Panc1 (cell line): Measurements from ENCODE around the gene PCDHGB5. TPM values are rescaled to one million over a fixed set of nuclear protein-coding genes. Genes with fewer than 3 reads are reported as not detected.

Experiments used
- ATAC-seq: fragments of 200-7000 bp; cut with Tn5 transposase; 2 replicates; pipeline ENCODE4 v1.9.1; 2020; ENCODE audit warnings: mild to moderate bottlenecking, moderate library complexity
- BruUV-seq: library from RNA; stranded (reverse); fragments of 400-500 nt; replicated peaks from 2 replicates; lab custom pipeline; 2021; lab: Mats Ljungman, UMichigan
- CTCF ChIA-PET: fragments of 300-600 bp; sonication (Branson Sonifier 250); formaldehyde crosslinking; loops from one replicate; lab custom pipeline; 2022; ENCODE audit warnings: antibody characterized with exemption; lab: Charles Lee
- POLR2A ChIA-PET: fragments of 300-600 bp; sonication (Branson Sonifier 250); formaldehyde crosslinking; loops from one replicate; lab custom pipeline; 2022; ENCODE audit warnings: antibody characterized with exemption; lab: Charles Lee
- DNase-seq: peaks from one replicate; pipeline ENCODE4 v3.0.0-alpha.2; 2010; ENCODE audit warnings: low read depth, low spot score
- H3K27ac ChIP-seq: 2 replicates; pipeline ENCODE4 v1.5.1; 2011; ENCODE audit warnings: mild to moderate bottlenecking, low read length, inconsistent platforms
- H3K27me3 ChIP-seq: fragments of 200-500 bp; sonication (Bioruptor generic); 2 replicates; pipeline ENCODE4 v1.6.0; 2014; ENCODE audit warnings: low read length, inconsistent platforms; ENCODE audit not compliant: control insufficient read depth, insufficient read depth
- H3K36me3 ChIP-seq: fragments of 200-500 bp; sonication (Bioruptor generic); 2 replicates; pipeline ENCODE4 v1.5.1; 2014; ENCODE audit warnings: inconsistent platforms, mild to moderate bottlenecking, low read length, moderate library complexity; ENCODE audit not compliant: control insufficient read depth, insufficient read depth
- H3K4me1 ChIP-seq: 2 replicates; pipeline ENCODE4 v1.5.1; 2011; ENCODE audit warnings: inconsistent platforms, mild to moderate bottlenecking, low read length, moderate library complexity; ENCODE audit not compliant: control insufficient read depth, insufficient read depth
- H3K4me3 ChIP-seq, 2 experiments: 2 replicates each; pipeline ENCODE4 v1.5.1; 2011 to 2012; ENCODE audit warnings: low read depth in 2 of 2, low read length in 2 of 2, mild to moderate bottlenecking in 2 of 2, inconsistent platforms in 1 of 2, moderate library complexity in 1 of 2
- H3K9me3 ChIP-seq: fragments of 200-500 bp; sonication (Bioruptor generic); 2 replicates; pipeline ENCODE4 v1.5.1; 2014; ENCODE audit warnings: low read depth, mild to moderate bottlenecking, inconsistent platforms, low read length, moderate library complexity; ENCODE audit not compliant: control insufficient read depth, insufficient read depth
- CTCF ChIP-seq: fragments of 450-650 bp; IDR thresholded peaks from 2 replicates; pipeline ENCODE4 v1.5.1; 2017; ENCODE audit warnings: mild to moderate bottlenecking
- POLR2AphosphoS5 ChIP-seq: IDR thresholded peaks from 2 replicates; pipeline ENCODE4 v1.6.1; 2012; ENCODE audit warnings: mild to moderate bottlenecking, low read depth, low read length, moderate library complexity
- REST ChIP-seq, 2 experiments: IDR thresholded peaks; 2 replicates each; pipeline ENCODE4 v1.6.1; 2011 to 2012; ENCODE audit warnings: low read depth in 2 of 2, control low read depth in 1 of 2, low read length in 1 of 2, mild to moderate bottlenecking in 1 of 2, moderate library complexity in 1 of 2; ENCODE audit not compliant: insufficient read depth in 1 of 2
- SIN3A ChIP-seq: IDR thresholded peaks from 2 replicates; pipeline ENCODE4 v1.6.1; 2012; ENCODE audit warnings: low read depth, mild to moderate bottlenecking, low read length, moderate library complexity, borderline replicate concordance; ENCODE audit not compliant: insufficient read depth
- TCF7L2 ChIP-seq: IDR thresholded peaks from 2 replicates; pipeline ENCODE4 v1.6.1; 2011; ENCODE audit warnings: mild to moderate bottlenecking, low read depth, low read length, inconsistent platforms
- in situ Hi-C: cut with HindIII; loops from 2 replicates; pipeline ENCODE4 v1.10.0; 2016; ENCODE audit warnings: low sequenced_read_pairs, low pct_unique_long_range_greater_than_20kb
- intact Hi-C: fragments of 100-400 bp; cut with micrococcal nuclease; formaldehyde crosslinking; loops from one replicate; pipeline ENCODE4 v1.10.0; 2022; ENCODE audit not compliant: unreplicated experiment
- total RNA-seq: library from RNA; stranded (reverse); gene quantifications from one replicate; pipeline ENCODE4 v1.2.1, GENCODE V29; 2021; ENCODE audit not compliant: unreplicated experiment

PCDHGB5 gene
- total RNA-seq, 1 experiment from 2014 or later: 0.87 TPM

GRCh38 chr5:141362719-141363118 lies 35.0 kb upstream of the PCDHGB5 start:
- ChIA-PET POLR2A (no interaction called here), CTCF (no interaction called here)
- Histone ChIP-seq H3K4me3 (no peak overlapping the region), H3K27me3 (no peaks in the 10 kb centered on the region), H3K9me3 (peaks cover 13% of the 10 kb centered on the region; the same call in 1 of the 2 replicates), H3K4me1 (no peaks in the 10 kb centered on the region), H3K36me3 (no peaks in the 10 kb centered on the region), H3K27ac (no peak overlapping the region)
- in situ Hi-C loops (no loop called here), intact Hi-C loops (loop anchor here (10.0 kb wide), 1 partner anchor 52 kb away; the partner anchor contains the start of genes PCDHGA10 and PCDHGB7)
- TF ChIP-seq POLR2AphosphoS5 (no peak), TCF7L2 (no peak), SIN3A (no peak), REST (IDR thresholded peaks at IDR 0.05; ENCODE audit: insufficient read depth in 1 of 2, low read depth in 2 of 2, low read length in 1 of 2) (no peak), CTCF (no peak)
- no peak for DNase-seq
- ATAC-seq: no peak
- no TSS peak for BruUV-seq

GRCh38 chr5:141363952-141364660 lies 33.6 kb upstream of the PCDHGB5 start, which contains the start of gene PCDHGA5:
Gene PCDHGA5, plus strand, starts transcription at chr5:141364162. Its CDS starts 169 bp downstream, at chr5:141364331.
- DNase-seq: no peak
- Histone ChIP-seq H3K9me3 (peaks cover 13% of the 10 kb centered on the region; the same call in 1 of the 2 replicates), H3K27ac (no peak within 1 kb of the TSS), H3K27me3 (no peaks in the 10 kb centered on the region), H3K4me1 (no peaks in the 10 kb centered on the region), H3K4me3 (no peak within 1 kb of the TSS), H3K36me3 (no peaks in the 10 kb centered on the region)
- no TSS peak for BruUV-seq
- in situ Hi-C loops: no loop called here
- ATAC-seq: no peak
- ChIA-PET CTCF (interaction anchor here (1.5 kb wide), 1 partner anchor 14 kb away, joined by 6 read pairs; the partner anchor contains the start of gene PCDHGB1), POLR2A (no interaction called here)
- intact Hi-C loops: loop anchor here (10.0 kb wide), 1 partner anchor 51 kb away; the partner anchor contains the start of genes PCDHGA10 and PCDHGB7
- TF ChIP-seq POLR2AphosphoS5: no peak
- no peak for TF ChIP-seq SIN3A
- TF ChIP-seq REST (IDR thresholded peaks at IDR 0.05; ENCODE audit: insufficient read depth in 1 of 2, low read depth in 2 of 2, low read length in 1 of 2): no peak
- no peak for TF ChIP-seq TCF7L2
- no peak for TF ChIP-seq CTCF
